Gastrocnemius medialis (tissue), 4 donors: ENCODE data around the gene CDC73. TPM values are rescaled to one million over a fixed set of nuclear protein-coding genes. Genes with fewer than 3 reads are reported as not detected.
A peak's percentile ranks its signal among the peaks of the same experiment; 100 is the strongest.

Source experiments
- ATAC-seq, 2 donors: fragments of 150-250 bp; one replicate each; pipeline ENCODE4 v1.9.1; 2016
- DNase-seq, 2 donors: peaks; one replicate each; pipeline ENCODE4 v3.0.0-alpha.2; 2019
- H3K27ac ChIP-seq, 4 donors: fragments of 200-600 bp; sonication (generic); 1 replicate in 1 of 4; 2 replicates in 3 of 4; pipeline ENCODE4 v1.5.1; 2016 to 2018; ENCODE audit warnings: mild to moderate bottlenecking in 2 of 4, moderate library complexity in 1 of 4
- H3K27me3 ChIP-seq, 3 donors: fragments of 200-600 bp; sonication (generic) in 2 of 3; 1 replicate in 1 of 3; 2 replicates in 2 of 3; pipeline versions ENCODE4 v1.5.1 to v1.6.0; 2016 to 2019; ENCODE audit warnings: mild to moderate bottlenecking in 1 of 3, moderate library complexity in 1 of 3
- H3K36me3 ChIP-seq, 2 donors: fragments of 200-600 bp; sonication (generic) in 1 of 2; one replicate each; pipeline ENCODE4 v1.5.1; 2017 to 2018
- H3K4me1 ChIP-seq, 2 donors: fragments of 200-600 bp; sonication (generic) in 1 of 2; one replicate each; pipeline ENCODE4 v1.5.1; 2016 to 2017; ENCODE audit warnings: mild to moderate bottlenecking in 2 of 2
- H3K4me3 ChIP-seq, 4 donors: fragments of 200-600 bp; sonication (generic) in 3 of 4; 1 replicate in 1 of 4; 2 replicates in 3 of 4; pipeline ENCODE4 v1.5.1; 2016 to 2019; ENCODE audit warnings: mild to moderate bottlenecking in 2 of 4
- H3K9me3 ChIP-seq, 3 donors: fragments of 200-600 bp; sonication (generic) in 2 of 3; 1 replicate in 1 of 3; 2 replicates in 2 of 3; pipeline ENCODE4 v1.5.1; 2016 to 2019
- POLR2A ChIP-seq, 2 donors: fragments of 450-650 bp; IDR thresholded peaks; one replicate each; pipeline ENCODE4 v1.6.1; 2017; ENCODE audit warnings: antibody characterized with exemption in 2 of 2, mild to moderate bottlenecking in 2 of 2, moderate library complexity in 2 of 2
- in situ Hi-C, 4 donors: fragments of 200-750 bp; cut with MboI; loops; one replicate each; pipeline versions ENCODE4 v1.15.0 to v1.8.0; 2017; ENCODE audit warnings: low sequenced_read_pairs in 4 of 4
- intact Hi-C: fragments of 100-400 bp; cut with DNase I; formaldehyde crosslinking; loops from one replicate; pipeline ENCODE4 v1.15.1; 2023; ENCODE audit warnings: low total_unique reads
- total RNA-seq, 4 donors: library from RNA; depleted of rRNA; stranded (reverse); fragments of >200 nt; gene quantifications; one replicate each; pipeline versions ENCODE4 v1.1.0 to v1.2.3, GENCODE V29; 2016
- TF ChIP-seq, protein P1 (sequence below), 5 experiments: fragments of 450-650 bp in 3 of 5; fragments of 200-600 bp in 2 of 5; sonication (generic) in 2 of 5; IDR thresholded peaks in 4 of 5; conservative IDR thresholded peaks in 1 of 5; 1 replicate in 4 of 5; 2 replicates in 1 of 5; pipeline ENCODE4 v1.5.1; 2016 to 2019; ENCODE audit warnings: antibody characterized with exemption in 5 of 5, mild to moderate bottlenecking in 3 of 5, moderate library complexity in 3 of 5

The CDC73 gene
- total RNA-seq, 4 donors from 2014 or later, result 12.3 to 23.7 (median 17.4) TPM

DNA sequence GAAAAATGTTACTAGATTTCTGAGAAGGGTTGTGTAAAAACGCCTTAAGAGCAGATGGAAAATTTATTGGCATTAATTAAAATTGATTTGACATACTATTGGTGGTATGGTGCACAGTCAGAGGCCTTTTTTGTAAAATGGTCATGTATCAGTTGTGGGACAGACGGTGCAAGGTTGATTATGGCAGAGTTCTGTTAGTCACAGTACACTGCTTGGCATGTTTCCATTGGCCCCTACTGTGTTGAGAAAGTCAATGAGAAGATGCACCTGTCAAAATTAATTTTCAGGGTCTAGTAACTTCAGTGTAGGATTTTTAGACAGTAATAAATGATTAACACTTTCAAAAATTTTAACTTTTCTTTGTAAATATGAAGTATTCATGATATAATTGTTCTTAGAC lies 60.2 kb downstream of the CDC73 start:
- Histone ChIP-seq H3K9me3 (no peaks in the 10 kb centered on the region), H3K4me3 (no peak overlapping the region), H3K36me3 (no peaks in the 10 kb centered on the region), H3K4me1 (peaks cover 51 to 57% of the 10 kb centered on the region in 2 donors), H3K27ac (no peak overlapping the region), H3K27me3 (no peaks in the 10 kb centered on the region)
- in situ Hi-C loops (loop anchor here in 1 of 4 donors (25.0 kb wide), 1 partner anchor 1105 kb away; no protein-coding TSS in a partner anchor), intact Hi-C loops (no loop called here)
- TF ChIP-seq POLR2A (IDR thresholded peaks at IDR 0.05), result no peak
- TF ChIP-seq, protein P1, sequence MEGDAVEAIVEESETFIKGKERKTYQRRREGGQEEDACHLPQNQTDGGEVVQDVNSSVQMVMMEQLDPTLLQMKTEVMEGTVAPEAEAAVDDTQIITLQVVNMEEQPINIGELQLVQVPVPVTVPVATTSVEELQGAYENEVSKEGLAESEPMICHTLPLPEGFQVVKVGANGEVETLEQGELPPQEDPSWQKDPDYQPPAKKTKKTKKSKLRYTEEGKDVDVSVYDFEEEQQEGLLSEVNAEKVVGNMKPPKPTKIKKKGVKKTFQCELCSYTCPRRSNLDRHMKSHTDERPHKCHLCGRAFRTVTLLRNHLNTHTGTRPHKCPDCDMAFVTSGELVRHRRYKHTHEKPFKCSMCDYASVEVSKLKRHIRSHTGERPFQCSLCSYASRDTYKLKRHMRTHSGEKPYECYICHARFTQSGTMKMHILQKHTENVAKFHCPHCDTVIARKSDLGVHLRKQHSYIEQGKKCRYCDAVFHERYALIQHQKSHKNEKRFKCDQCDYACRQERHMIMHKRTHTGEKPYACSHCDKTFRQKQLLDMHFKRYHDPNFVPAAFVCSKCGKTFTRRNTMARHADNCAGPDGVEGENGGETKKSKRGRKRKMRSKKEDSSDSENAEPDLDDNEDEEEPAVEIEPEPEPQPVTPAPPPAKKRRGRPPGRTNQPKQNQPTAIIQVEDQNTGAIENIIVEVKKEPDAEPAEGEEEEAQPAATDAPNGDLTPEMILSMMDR (IDR thresholded peaks at IDR 0.05 in 4 of 5, conservative IDR thresholded peaks at IDR 0.05 in 1 of 5), result no peak
- DNase-seq, result no peak
- no peak for ATAC-seq

GRCh38 chr1:193183019-193183627 lies 61.3 kb downstream of the CDC73 start:
- H3K9me3 ChIP-seq, result no peaks in the 10 kb centered on the region
- intact Hi-C loops (no loop called here), in situ Hi-C loops (loop anchor here in 1 of 4 donors (25.0 kb wide), 1 partner anchor 1104 kb away; no protein-coding TSS in a partner anchor)
- H3K36me3 ChIP-seq, result no peaks in the 10 kb centered on the region
- TF ChIP-seq POLR2A (IDR thresholded peaks at IDR 0.05), result no peak
- TF ChIP-seq, protein P1 (IDR thresholded peaks at IDR 0.05 in 4 of 5, conservative IDR thresholded peaks at IDR 0.05 in 1 of 5), result peak; percentile 25 to 79 (median 64)
- no peak overlapping the region for H3K27ac ChIP-seq
- no peaks in the 10 kb centered on the region for H3K27me3 ChIP-seq
- no peak overlapping the region for H3K4me3 ChIP-seq
- peaks cover 57 to 61% of the 10 kb centered on the region in 2 donors for H3K4me1 ChIP-seq
- ATAC-seq (no peak), DNase-seq (no peak)

DNA sequence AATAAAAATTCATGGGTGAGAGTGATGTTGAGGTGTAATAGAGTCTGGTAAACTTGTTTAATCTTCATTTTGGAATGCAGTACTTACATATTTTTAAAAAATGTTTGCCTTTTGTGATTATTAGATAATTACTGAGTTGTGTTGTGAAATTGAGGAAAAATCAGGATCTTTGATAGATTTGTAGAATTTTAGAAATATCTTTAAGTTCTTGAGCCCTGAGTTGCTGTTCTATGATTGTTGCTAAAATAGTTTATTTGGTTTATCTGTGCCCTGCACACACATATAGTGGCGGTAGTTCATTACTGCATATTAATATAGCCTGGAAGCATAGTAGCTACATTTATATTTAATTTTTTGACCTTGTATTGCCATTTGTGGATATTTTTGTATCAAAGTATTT lies 62.9 kb downstream of the CDC73 start:
- no peak for TF ChIP-seq POLR2A (IDR thresholded peaks at IDR 0.05)
- TF ChIP-seq, protein P1 (IDR thresholded peaks at IDR 0.05 in 4 of 5, conservative IDR thresholded peaks at IDR 0.05 in 1 of 5), result no peak
- Histone ChIP-seq H3K4me1 (peaks cover 62 to 63% of the 10 kb centered on the region in 2 donors), H3K9me3 (no peaks in the 10 kb centered on the region), H3K4me3 (no peak overlapping the region), H3K27ac (no peak overlapping the region), H3K36me3 (no peaks in the 10 kb centered on the region), H3K27me3 (no peaks in the 10 kb centered on the region)
- DNase-seq (no peak), ATAC-seq (no peak)
- in situ Hi-C loops, result loop anchor here in 1 of 4 donors (25.0 kb wide), 1 partner anchor 1103 kb away; no protein-coding TSS in a partner anchor
- intact Hi-C loops, result no loop called here

DNA sequence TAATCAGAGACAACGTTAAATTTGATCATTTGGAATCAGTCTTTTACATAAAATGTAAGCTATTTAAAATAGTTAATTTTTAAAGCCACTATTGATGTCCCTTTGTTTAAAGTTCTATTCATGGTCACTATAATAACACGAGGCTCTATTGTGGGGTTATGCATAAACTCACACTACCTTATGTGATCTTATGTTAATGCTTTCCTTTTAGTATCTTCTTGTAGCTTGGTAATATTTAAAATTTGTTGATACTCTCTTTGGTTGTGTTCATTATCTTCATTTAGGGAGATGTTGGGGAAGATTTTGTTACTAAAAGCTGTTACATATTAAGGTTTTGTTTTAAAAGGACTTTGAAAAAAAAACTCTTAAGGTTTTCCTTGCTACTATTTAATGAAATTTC lies 63.4 kb downstream of the CDC73 start:
- H3K27me3 ChIP-seq, result no peaks in the 10 kb centered on the region
- no peaks in the 10 kb centered on the region for H3K36me3 ChIP-seq
- H3K27ac ChIP-seq, result no peak overlapping the region
- intact Hi-C loops (no loop called here), in situ Hi-C loops (loop anchor here in 1 of 4 donors (25.0 kb wide), 1 partner anchor 1102 kb away; no protein-coding TSS in a partner anchor)
- H3K9me3 ChIP-seq, result no peaks in the 10 kb centered on the region
- H3K4me3 ChIP-seq, result no peak overlapping the region
- ATAC-seq (no peak), DNase-seq (no peak)
- TF ChIP-seq POLR2A (IDR thresholded peaks at IDR 0.05), result no peak
- TF ChIP-seq, protein P1 (IDR thresholded peaks at IDR 0.05 in 4 of 5, conservative IDR thresholded peaks at IDR 0.05 in 1 of 5), result no peak
- peaks cover 66 to 67% of the 10 kb centered on the region in 2 donors for H3K4me1 ChIP-seq
